Subcutaneous abdominal adipose tissue (tissue), 5 donors: ENCODE data around the gene GATD1.
A peak's percentile ranks its signal among the peaks of the same experiment; 100 is the strongest.

Experiments
- H3K27ac ChIP-seq: one replicate; pipeline ENCODE4 v1.7.0; 2013; ENCODE audit warnings: low read depth, mild to moderate bottlenecking, inconsistent platforms, low read length, moderate library complexity
- H3K27me3 ChIP-seq, 5 donors: one replicate each; pipeline ENCODE4 v1.7.0; 2013; ENCODE audit warnings: low read length in 5 of 5, inconsistent platforms in 1 of 5; ENCODE audit not compliant: control insufficient read depth in 5 of 5, insufficient read depth in 4 of 5
- H3K36me3 ChIP-seq, 5 donors: one replicate each; pipeline ENCODE4 v1.7.0; 2013; ENCODE audit warnings: low read length in 5 of 5; ENCODE audit not compliant: control insufficient read depth in 5 of 5, insufficient read depth in 5 of 5
- H3K4me1 ChIP-seq, 5 donors: one replicate each; pipeline ENCODE4 v1.7.0; 2013; ENCODE audit warnings: low read length in 5 of 5, mild to moderate bottlenecking in 3 of 5, moderate library complexity in 1 of 5; ENCODE audit not compliant: control insufficient read depth in 5 of 5, insufficient read depth in 5 of 5
- H3K4me3 ChIP-seq, 5 donors: one replicate each; pipeline ENCODE4 v1.7.0; 2013; ENCODE audit warnings: low read length in 5 of 5, low read depth in 1 of 5
- H3K9ac ChIP-seq, 5 donors: one replicate each; pipeline ENCODE4 v1.7.0; 2013; ENCODE audit warnings: low read length in 5 of 5, mild to moderate bottlenecking in 4 of 5, moderate library complexity in 3 of 5
- H3K9me3 ChIP-seq, 5 donors: one replicate each; pipeline ENCODE4 v1.7.0; 2013; ENCODE audit warnings: low read length in 5 of 5; ENCODE audit not compliant: control insufficient read depth in 5 of 5
- donor health status: healthy.
- donor health status: healthy.
- donor health status: healthy.
- donor health status: healthy.
- donor health status: healthy.

The GATD1 gene

GRCh38 chr11:778976-779954 is 2.0 kb upstream of the GATD1 start:
- Histone ChIP-seq H3K36me3 (peaks cover 0 to 22% (median 7%) of the 10 kb centered on the region in 5 donors), H3K4me3 (no peak overlapping the region), H3K27ac (no peak overlapping the region), H3K9ac (no peak overlapping the region), H3K27me3 (no peaks in the 10 kb centered on the region), H3K4me1 (peaks cover 6 to 59% (median 38%) of the 10 kb centered on the region in 5 donors), H3K9me3 (no peaks in the 10 kb centered on the region)

- Histone ChIP-seq H3K27ac (no peak overlapping the region), H3K4me3 (peak overlapping the region in 4 of 5 donors; percentile 67 to 84 (median 77)), H3K9ac (peak overlapping the region in 4 of 5 donors; percentile 72 to 89 (median 82)), H3K27me3 (no peaks in the 10 kb centered on the region), H3K4me1 (peaks cover 3 to 54% (median 35%) of the 10 kb centered on the region in 5 donors), H3K9me3 (no peaks in the 10 kb centered on the region), H3K36me3 (peaks cover 0 to 35% (median 21%) of the 10 kb centered on the region in 5 donors)
Measured at GRCh38 chr11:776561-777287, 563 bp downstream of the GATD1 start.

GRCh38 chr11:776263-776560 is 1.1 kb downstream of the GATD1 start:
- H3K9me3 ChIP-seq, result no peaks in the 10 kb centered on the region
- no peaks in the 10 kb centered on the region for H3K27me3 ChIP-seq
- H3K4me1 ChIP-seq, result peaks cover 3 to 54% (median 35%) of the 10 kb centered on the region in 5 donors
- H3K27ac ChIP-seq, result no peak overlapping the region
- peak overlapping the region; percentile 40 to 84 (median 76) for H3K4me3 ChIP-seq
- peaks cover 0 to 40% (median 26%) of the 10 kb centered on the region in 5 donors for H3K36me3 ChIP-seq
- H3K9ac ChIP-seq, result peak overlapping the region in 4 of 5 donors; percentile 72 to 89 (median 82)

GRCh38 chr11:774873-775592 is 2.3 kb downstream of the GATD1 start:
- Histone ChIP-seq H3K9me3 (no peaks in the 10 kb centered on the region), H3K9ac (peak overlapping the region in 3 of 5 donors; percentile 41 to 62 (median 43)), H3K4me1 (peaks cover 3 to 54% (median 35%) of the 10 kb centered on the region in 5 donors), H3K27me3 (no peaks in the 10 kb centered on the region), H3K36me3 (peaks cover 0 to 46% (median 33%) of the 10 kb centered on the region in 5 donors), H3K27ac (no peak overlapping the region), H3K4me3 (peak overlapping the region in 1 of 5 donors; percentile 11)

GRCh38 chr11:773830-774229 is 3.5 kb downstream of the GATD1 start:
- H3K9me3 ChIP-seq, result no peaks in the 10 kb centered on the region
- no peak overlapping the region for H3K4me3 ChIP-seq
- H3K9ac ChIP-seq, result no peak overlapping the region
- H3K4me1 ChIP-seq, result peaks cover 3 to 46% (median 35%) of the 10 kb centered on the region in 5 donors
- H3K36me3 ChIP-seq, result peaks cover 0 to 43% (median 37%) of the 10 kb centered on the region in 5 donors
- H3K27me3 ChIP-seq, result no peaks in the 10 kb centered on the region
- H3K27ac ChIP-seq, result no peak overlapping the region

- peaks cover 0 to 43% (median 37%) of the 10 kb centered on the region in 5 donors for H3K36me3 ChIP-seq
- no peak overlapping the region for H3K4me3 ChIP-seq
- no peaks in the 10 kb centered on the region for H3K27me3 ChIP-seq
- H3K4me1 ChIP-seq, result peaks cover 3 to 42% (median 31%) of the 10 kb centered on the region in 5 donors
- no peak overlapping the region for H3K27ac ChIP-seq
- no peaks in the 10 kb centered on the region for H3K9me3 ChIP-seq
- H3K9ac ChIP-seq, result no peak overlapping the region
Measured at GRCh38 chr11:773425-773824, 3.9 kb downstream of the GATD1 start.

- Histone ChIP-seq H3K4me3 (no peak overlapping the region), H3K27ac (no peak overlapping the region), H3K4me1 (peaks cover 1 to 35% (median 23%) of the 10 kb centered on the region in 5 donors), H3K36me3 (peaks cover 0 to 43% (median 37%) of the 10 kb centered on the region in 5 donors), H3K9ac (no peak overlapping the region), H3K27me3 (no peaks in the 10 kb centered on the region), H3K9me3 (no peaks in the 10 kb centered on the region)
Measured at GRCh38 chr11:772429-773390, 4.6 kb downstream of the GATD1 start.

- Histone ChIP-seq H3K4me1 (peaks cover 1 to 36% (median 20%) of the 10 kb centered on the region in 5 donors), H3K4me3 (no peak overlapping the region), H3K27me3 (no peaks in the 10 kb centered on the region), H3K27ac (no peak overlapping the region), H3K9ac (no peak overlapping the region), H3K9me3 (no peaks in the 10 kb centered on the region), H3K36me3 (peaks cover 0 to 52% (median 43%) of the 10 kb centered on the region in 5 donors)
Measured at GRCh38 chr11:771617-772204, 5.6 kb downstream of the GATD1 start.
